ENCODE results near the gene TMEM11. TPM values are rescaled to one million over a fixed set of nuclear protein-coding genes. Genes with fewer than 3 reads are reported as not detected.

TMEM11 gene
- total and polyA plus RNA-seq, 2 of the 4 experiments (the other 2 are of a cell fraction): 19.9 to 44.7 TPM

DNA sequence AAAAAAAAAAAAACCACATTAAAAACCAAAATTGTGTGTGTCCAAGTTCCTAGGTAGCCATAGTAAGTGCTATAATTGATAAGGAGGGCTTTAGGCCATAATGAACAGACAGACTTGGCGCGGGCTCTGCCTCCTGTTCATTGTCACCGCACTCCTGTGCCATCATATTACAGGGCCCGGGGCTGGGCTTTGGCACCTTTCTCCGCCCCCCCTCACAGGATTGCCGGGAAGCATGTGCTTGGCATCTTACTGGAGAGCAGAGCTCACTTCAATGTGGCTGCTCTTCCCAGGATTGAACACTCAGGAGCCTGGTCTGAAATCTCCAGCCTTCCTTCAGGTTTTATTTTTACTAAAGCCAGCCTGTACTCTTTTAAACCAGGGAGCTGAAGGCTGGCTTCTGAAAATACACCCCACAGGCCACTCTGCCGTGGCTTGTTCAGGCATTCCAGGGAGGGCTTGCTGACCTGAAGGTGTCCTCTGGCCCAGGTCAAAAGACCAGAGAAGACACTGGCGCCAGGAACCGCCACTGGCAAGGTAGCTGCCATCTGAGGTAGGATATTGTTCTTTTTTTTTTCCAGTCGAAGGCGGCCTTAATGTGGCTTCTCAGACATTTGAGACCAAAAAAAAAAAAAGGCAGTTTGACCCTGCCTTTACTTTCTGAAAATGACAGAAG, 47.9 kb downstream of the TMEM11 start (continued):
- TF ChIP-seq, protein P1, sequence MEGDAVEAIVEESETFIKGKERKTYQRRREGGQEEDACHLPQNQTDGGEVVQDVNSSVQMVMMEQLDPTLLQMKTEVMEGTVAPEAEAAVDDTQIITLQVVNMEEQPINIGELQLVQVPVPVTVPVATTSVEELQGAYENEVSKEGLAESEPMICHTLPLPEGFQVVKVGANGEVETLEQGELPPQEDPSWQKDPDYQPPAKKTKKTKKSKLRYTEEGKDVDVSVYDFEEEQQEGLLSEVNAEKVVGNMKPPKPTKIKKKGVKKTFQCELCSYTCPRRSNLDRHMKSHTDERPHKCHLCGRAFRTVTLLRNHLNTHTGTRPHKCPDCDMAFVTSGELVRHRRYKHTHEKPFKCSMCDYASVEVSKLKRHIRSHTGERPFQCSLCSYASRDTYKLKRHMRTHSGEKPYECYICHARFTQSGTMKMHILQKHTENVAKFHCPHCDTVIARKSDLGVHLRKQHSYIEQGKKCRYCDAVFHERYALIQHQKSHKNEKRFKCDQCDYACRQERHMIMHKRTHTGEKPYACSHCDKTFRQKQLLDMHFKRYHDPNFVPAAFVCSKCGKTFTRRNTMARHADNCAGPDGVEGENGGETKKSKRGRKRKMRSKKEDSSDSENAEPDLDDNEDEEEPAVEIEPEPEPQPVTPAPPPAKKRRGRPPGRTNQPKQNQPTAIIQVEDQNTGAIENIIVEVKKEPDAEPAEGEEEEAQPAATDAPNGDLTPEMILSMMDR (conservative IDR thresholded peaks at IDR 0.05; ENCODE audit: low read depth, low read length): no peak

DNA sequence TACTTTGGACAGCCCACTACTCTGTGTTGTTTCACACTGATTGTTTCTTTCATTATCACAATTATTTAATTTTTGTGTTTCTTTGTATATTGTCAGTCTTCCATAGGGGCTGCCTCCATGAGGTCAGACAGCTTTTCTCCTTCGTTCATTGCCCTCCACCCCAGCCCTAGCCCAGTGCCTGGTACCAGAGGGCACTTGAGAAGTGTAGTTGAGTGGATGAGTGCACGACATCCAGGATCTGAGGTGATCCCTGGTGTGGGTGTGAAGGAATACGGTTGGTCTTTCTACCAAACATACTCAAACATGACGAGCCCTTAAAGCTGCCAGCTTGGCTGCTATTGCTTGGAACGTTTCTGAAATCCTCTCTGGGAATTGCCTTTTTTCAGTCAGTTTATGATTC, 49.3 kb downstream of the TMEM11 start:
- H2AFZ ChIP-seq (replicated peaks; ENCODE audit: low read length, poor library complexity): no peak overlapping the region
- in situ Hi-C loops (cut with MboI; ENCODE audit: low sequenced_read_pairs): no loop called here
- CTCF ChIA-PET: no interaction called here
- H3K4me3 ChIP-seq (ENCODE audit: insufficient read depth, low read depth, low read length): no peak overlapping the region
- H3K18ac ChIP-seq (ENCODE audit: low read depth, low read length): no peak overlapping the region
- no peak overlapping the region for H2BK5ac ChIP-seq (ENCODE audit: low read depth, low read length, poor library complexity, severe bottlenecking)
- H3K27me3 ChIP-seq (ENCODE audit: control insufficient read depth, insufficient read depth, low read length): no peaks in the 10 kb centered on the region
- no peak overlapping the region for H2BK15ac ChIP-seq (ENCODE audit: low read depth, low read length)
- TF ChIP-seq MAZ (IDR thresholded peaks at IDR 0.05; ENCODE audit: borderline replicate concordance, low read depth, low read length) (no peak), RAD21 (IDR thresholded peaks at IDR 0.05; ENCODE audit: low read length) (no peak), BHLHE40 (IDR thresholded peaks at IDR 0.05; ENCODE audit: low read depth, low read length) (no peak), CEBPB (IDR thresholded peaks at IDR 0.05; ENCODE audit: low read depth, low read length) (no peak), FOS (IDR thresholded peaks at IDR 0.05; ENCODE audit: low read depth, low read length) (no peak), MXI1 (IDR thresholded peaks at IDR 0.05; ENCODE audit: borderline replicate concordance, low read depth, low read length) (no peak), RCOR1 (IDR thresholded peaks at IDR 0.05; ENCODE audit: insufficient replicate concordance, low read length) (no peak), MAFK (IDR thresholded peaks at IDR 0.05; ENCODE audit: low read depth, low read length) (no peak), POLR2A (IDR thresholded peaks at IDR 0.05; ENCODE audit: low read depth, low read length) (no peak)
- TF ChIP-seq, protein P1 (conservative IDR thresholded peaks at IDR 0.05; ENCODE audit: low read depth, low read length): no peak
- TF ChIP-seq, protein P2, sequence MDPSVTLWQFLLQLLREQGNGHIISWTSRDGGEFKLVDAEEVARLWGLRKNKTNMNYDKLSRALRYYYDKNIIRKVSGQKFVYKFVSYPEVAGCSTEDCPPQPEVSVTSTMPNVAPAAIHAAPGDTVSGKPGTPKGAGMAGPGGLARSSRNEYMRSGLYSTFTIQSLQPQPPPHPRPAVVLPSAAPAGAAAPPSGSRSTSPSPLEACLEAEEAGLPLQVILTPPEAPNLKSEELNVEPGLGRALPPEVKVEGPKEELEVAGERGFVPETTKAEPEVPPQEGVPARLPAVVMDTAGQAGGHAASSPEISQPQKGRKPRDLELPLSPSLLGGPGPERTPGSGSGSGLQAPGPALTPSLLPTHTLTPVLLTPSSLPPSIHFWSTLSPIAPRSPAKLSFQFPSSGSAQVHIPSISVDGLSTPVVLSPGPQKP (IDR thresholded peaks at IDR 0.05; ENCODE audit: borderline replicate concordance, low read depth, low read length): no peak
- H3K27ac ChIP-seq (ENCODE audit: insufficient read depth, low read length): no peak overlapping the region
- no TSS peak for BruUV-seq (replicated peaks)
- no peaks in the 10 kb centered on the region for H3K9me3 ChIP-seq (ENCODE audit: control insufficient read depth, insufficient read depth, low read length)
- no peak overlapping the region for H4K8ac ChIP-seq (ENCODE audit: low read depth in 2 of 2, low read length in 2 of 2)
- dilution Hi-C loops (cut with HindIII; ENCODE audit: low sequenced_read_pairs, unreplicated experiment): no loop called here
- WGBS, 2 experiments (ENCODE audit: extremely low coverage in 2 of 2, insufficient read length in 1 of 2): no CpG with 5 or more reads among the region's 5 CpGs
- no peak overlapping the region for H3K56ac ChIP-seq (ENCODE audit: extremely low read depth, insufficient read depth, low read length)
- H4K91ac ChIP-seq (ENCODE audit: insufficient read depth, low read depth, low read length): no peak overlapping the region
- intact Hi-C loops (cut with micrococcal nuclease): loop anchor here (5.0 kb wide), 1 partner anchor 48 kb away; the partner anchor contains the start of gene TMEM11
- H2BK20ac ChIP-seq (ENCODE audit: low read depth, low read length): no peak overlapping the region
- H2BK120ac ChIP-seq (ENCODE audit: low read depth, low read length): no peak overlapping the region
- H3K4ac ChIP-seq (ENCODE audit: low read depth, low read length): no peak overlapping the region
- ATAC-seq (ENCODE audit: low read depth): no peak
- no peak for DNase-seq
- no peak overlapping the region for H3K4me2 ChIP-seq (ENCODE audit: low read depth, low read length)
- H4K20me1 ChIP-seq (ENCODE audit: insufficient read depth, low read length): no peaks in the 10 kb centered on the region; the same call in 1 of the 2 replicates
- H3K79me1 ChIP-seq (ENCODE audit: low read depth in 1 of 2, low read length in 2 of 2): peaks cover 17 to 21% of the 10 kb centered on the region in 2 experiments
- peaks cover 20% of the 10 kb centered on the region for H3K4me1 ChIP-seq (ENCODE audit: control insufficient read depth, insufficient read depth, low read length)
- no peaks in the 10 kb centered on the region for H3K36me3 ChIP-seq (ENCODE audit: control insufficient read depth, insufficient read depth, low read length)
- no peak overlapping the region for H4K5ac ChIP-seq (ENCODE audit: low read depth, low read length)
- H3K9ac ChIP-seq (ENCODE audit: low read depth, low read length): no peak overlapping the region
- POLR2A ChIA-PET (ENCODE audit: unreplicated experiment): no interaction called here
- H3K9me1 ChIP-seq (ENCODE audit: insufficient read depth, low read length): peaks cover 10% of the 10 kb centered on the region; the same call in 1 of the 2 replicates
- H3K14ac ChIP-seq (replicated peaks; ENCODE audit: low read depth, low read length): no peak overlapping the region
- no peak overlapping the region for H2AK5ac ChIP-seq (ENCODE audit: low read depth, low read length)
- H2AK9ac ChIP-seq (replicated peaks; ENCODE audit: low read depth, low read length, poor library complexity): no peak overlapping the region
- no peak overlapping the region for H3K23ac ChIP-seq (ENCODE audit: low read depth, low read length)

All from IMR-90 (cell line).